Transverse colon (tissue), 4 donors: ENCODE data around the gene MCAT. TPM values are rescaled to one million over a fixed set of nuclear protein-coding genes. Genes with fewer than 3 reads are reported as not detected.

Experiments used
- DNase-seq: peaks from one replicate; pipeline ENCODE4 v3.0.0-alpha.2; 2019
- H3K27ac ChIP-seq, 4 donors: fragments of 200-600 bp; sonication (generic); 2 replicates each; pipeline ENCODE4 v1.5.1; 2016 to 2018; ENCODE audit warnings: inconsistent platforms in 4 of 4
- H3K27me3 ChIP-seq: fragments of 200-600 bp; sonication (generic); 2 replicates; pipeline ENCODE4 v1.5.1; 2017; ENCODE audit warnings: inconsistent platforms
- H3K36me3 ChIP-seq, 4 donors: fragments of 200-600 bp; sonication (generic); 2 replicates each; pipeline ENCODE4 v1.5.1; 2017 to 2019; ENCODE audit warnings: inconsistent platforms in 4 of 4
- H3K4me1 ChIP-seq, 4 donors: fragments of 200-600 bp; sonication (generic); 2 replicates each; pipeline ENCODE4 v1.5.1; 2017 to 2020; ENCODE audit warnings: inconsistent platforms in 4 of 4
- H3K4me3 ChIP-seq, 4 donors: fragments of 200-600 bp; sonication (generic); 1 replicate in 1 of 4; 2 replicates in 3 of 4; pipeline versions ENCODE4 v1.5.1 to v1.6.1; 2017 to 2019; ENCODE audit warnings: inconsistent platforms in 4 of 4
- H3K9me3 ChIP-seq, 2 donors: fragments of 200-600 bp; sonication (generic); 2 replicates each; pipeline ENCODE4 v1.5.1; 2017 to 2019; ENCODE audit warnings: inconsistent platforms in 2 of 2
- EP300 ChIP-seq: sonication (generic); formaldehyde crosslinking; IDR thresholded peaks from one replicate; pipeline ENCODE4 v1.6.1; 2017; ENCODE audit warnings: antibody characterized with exemption, low read depth
- POLR2A ChIP-seq: fragments of 450-650 bp; IDR thresholded peaks from one replicate; pipeline ENCODE4 v1.6.1; 2016; ENCODE audit warnings: antibody characterized with exemption, mild to moderate bottlenecking, moderate library complexity
- POLR2AphosphoS5 ChIP-seq, 3 donors: sonication (generic); formaldehyde crosslinking; IDR thresholded peaks; one replicate each; pipeline ENCODE4 v1.6.1; 2016; ENCODE audit warnings: antibody characterized with exemption in 3 of 3
- WGBS, 2 donors: methylation state at CpG; one replicate each; pipeline ENCODE4 v1.1.5; 2018; ENCODE audit warnings: low coverage in 1 of 2; 5-methylcytosine and 5-hydroxymethylcytosine counted together
- in situ Hi-C, 4 donors: fragments of 200-750 bp; cut with MboI; loops; one replicate each; pipeline versions ENCODE4 v1.15.0 to v1.15.1; 2017; ENCODE audit warnings: low sequenced_read_pairs in 3 of 4, low pct_ligation_motif_present in 1 of 4, low pct_unique_long_range_greater_than_20kb in 1 of 4
- intact Hi-C: fragments of 100-400 bp; cut with DNase I; formaldehyde crosslinking; loops from one replicate; pipeline ENCODE4 v1.15.1; 2023; ENCODE audit warnings: low total_unique reads
- total RNA-seq, 4 donors: library from RNA; depleted of rRNA; stranded (reverse); fragments of >200 nt; gene quantifications; one replicate each; pipeline ENCODE4 v1.1.0, GENCODE V29; 2016
- TF ChIP-seq, protein P1 (sequence below), 5 experiments: fragments of 200-600 bp in 3 of 5; fragments of 450-650 bp in 2 of 5; sonication (generic) in 3 of 5; IDR thresholded peaks; 1 replicate in 2 of 5; 2 replicates in 3 of 5; pipeline ENCODE4 v1.5.1; 2016 to 2017; ENCODE audit warnings: antibody characterized with exemption in 5 of 5, inconsistent platforms in 3 of 5, mild to moderate bottlenecking in 2 of 5, moderate library complexity in 1 of 5

MCAT gene
- total RNA-seq, 4 donors from 2014 or later, result 20.9 to 24.3 (median 22.5) TPM

GRCh38 chr22:43128116-43128515, 15.1 kb downstream of the MCAT start:
- peaks cover 0 to 4% (median 0%) of the 10 kb centered on the region in 4 donors for H3K36me3 ChIP-seq
- TF ChIP-seq, protein P1, sequence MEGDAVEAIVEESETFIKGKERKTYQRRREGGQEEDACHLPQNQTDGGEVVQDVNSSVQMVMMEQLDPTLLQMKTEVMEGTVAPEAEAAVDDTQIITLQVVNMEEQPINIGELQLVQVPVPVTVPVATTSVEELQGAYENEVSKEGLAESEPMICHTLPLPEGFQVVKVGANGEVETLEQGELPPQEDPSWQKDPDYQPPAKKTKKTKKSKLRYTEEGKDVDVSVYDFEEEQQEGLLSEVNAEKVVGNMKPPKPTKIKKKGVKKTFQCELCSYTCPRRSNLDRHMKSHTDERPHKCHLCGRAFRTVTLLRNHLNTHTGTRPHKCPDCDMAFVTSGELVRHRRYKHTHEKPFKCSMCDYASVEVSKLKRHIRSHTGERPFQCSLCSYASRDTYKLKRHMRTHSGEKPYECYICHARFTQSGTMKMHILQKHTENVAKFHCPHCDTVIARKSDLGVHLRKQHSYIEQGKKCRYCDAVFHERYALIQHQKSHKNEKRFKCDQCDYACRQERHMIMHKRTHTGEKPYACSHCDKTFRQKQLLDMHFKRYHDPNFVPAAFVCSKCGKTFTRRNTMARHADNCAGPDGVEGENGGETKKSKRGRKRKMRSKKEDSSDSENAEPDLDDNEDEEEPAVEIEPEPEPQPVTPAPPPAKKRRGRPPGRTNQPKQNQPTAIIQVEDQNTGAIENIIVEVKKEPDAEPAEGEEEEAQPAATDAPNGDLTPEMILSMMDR (IDR thresholded peaks at IDR 0.05), result peak in 2 of 5 experiments; percentile 24 to 27
- no peak for TF ChIP-seq POLR2A
- H3K4me1 ChIP-seq, result peaks cover 7 to 62% (median 47%) of the 10 kb centered on the region in 4 donors
- intact Hi-C loops (no loop called here), in situ Hi-C loops (no loop called here)
- 39% methylated on average over 12 of the region's 13 CpGs; no CpG with 5 or more reads in 1 of the 2 donors for WGBS, 2 donors
- peak; percentile 30 for DNase-seq
- peak overlapping the region in 3 of 4 donors; percentile 6 to 31 (median 14) for H3K4me3 ChIP-seq
- peak overlapping the region; percentile 76 to 84 (median 84) for H3K27ac ChIP-seq
- H3K27me3 ChIP-seq, result no peaks in the 10 kb centered on the region
- H3K9me3 ChIP-seq, result no peaks in the 10 kb centered on the region

DNA sequence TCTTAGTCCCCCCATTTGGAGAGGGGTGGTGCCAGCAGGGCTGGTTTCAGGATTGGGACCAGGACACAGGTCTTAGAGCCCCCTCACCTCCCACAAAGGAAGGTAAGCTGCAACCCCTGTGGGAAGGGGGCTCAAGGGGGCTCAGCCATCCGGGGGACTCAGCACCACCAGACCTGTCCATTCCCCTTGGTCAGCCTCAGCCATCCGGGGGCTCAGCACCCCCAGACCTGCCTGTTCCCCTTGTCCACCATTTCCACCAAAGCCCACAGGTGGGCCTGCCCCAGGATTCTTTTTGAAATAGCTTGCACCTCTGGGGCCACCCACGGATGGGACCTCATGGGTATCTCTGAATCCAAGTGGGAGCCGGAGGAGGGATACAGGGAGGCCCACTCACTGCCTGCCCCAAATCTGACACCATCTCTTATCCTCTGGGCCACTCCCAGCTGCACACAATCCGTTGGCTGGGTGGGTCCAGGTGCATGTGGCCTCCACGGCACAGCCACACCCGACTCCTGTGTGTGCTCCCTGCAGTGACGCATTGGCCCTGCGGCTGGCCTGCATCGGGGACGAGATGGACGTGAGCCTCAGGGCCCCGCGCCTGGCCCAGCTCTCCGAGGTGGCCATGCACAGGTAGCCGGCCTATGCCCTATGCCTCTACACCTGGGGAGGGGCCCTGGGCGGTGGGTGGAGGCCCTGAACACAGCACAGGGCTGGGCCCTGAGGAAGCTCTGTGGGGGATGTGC, 15.9 kb downstream of the MCAT start:
- peaks cover 7 to 70% (median 50%) of the 10 kb centered on the region in 4 donors for H3K4me1 ChIP-seq
- no peaks in the 10 kb centered on the region for H3K27me3 ChIP-seq
- in situ Hi-C loops (no loop called here), intact Hi-C loops (no loop called here)
- peak; percentile 88 for DNase-seq
- H3K36me3 ChIP-seq, result no peaks in the 10 kb centered on the region
- WGBS, 2 donors, result 68% methylated on average over 17 of the region's 17 CpGs; no CpG with 5 or more reads in 1 of the 2 donors
- no peaks in the 10 kb centered on the region for H3K9me3 ChIP-seq
- peak; percentile 74 to 92 (median 91) for TF ChIP-seq POLR2AphosphoS5 (IDR thresholded peaks at IDR 0.05)
- peak; percentile 8 for TF ChIP-seq EP300
- TF ChIP-seq POLR2A, result peak; percentile 83
- TF ChIP-seq, protein P1 (IDR thresholded peaks at IDR 0.05), result no peak
- H3K4me3 ChIP-seq, result peak overlapping the region in 3 of 4 donors; percentile 6 to 31 (median 14)
- H3K27ac ChIP-seq, result peak overlapping the region; percentile 76 to 84 (median 84)

DNA sequence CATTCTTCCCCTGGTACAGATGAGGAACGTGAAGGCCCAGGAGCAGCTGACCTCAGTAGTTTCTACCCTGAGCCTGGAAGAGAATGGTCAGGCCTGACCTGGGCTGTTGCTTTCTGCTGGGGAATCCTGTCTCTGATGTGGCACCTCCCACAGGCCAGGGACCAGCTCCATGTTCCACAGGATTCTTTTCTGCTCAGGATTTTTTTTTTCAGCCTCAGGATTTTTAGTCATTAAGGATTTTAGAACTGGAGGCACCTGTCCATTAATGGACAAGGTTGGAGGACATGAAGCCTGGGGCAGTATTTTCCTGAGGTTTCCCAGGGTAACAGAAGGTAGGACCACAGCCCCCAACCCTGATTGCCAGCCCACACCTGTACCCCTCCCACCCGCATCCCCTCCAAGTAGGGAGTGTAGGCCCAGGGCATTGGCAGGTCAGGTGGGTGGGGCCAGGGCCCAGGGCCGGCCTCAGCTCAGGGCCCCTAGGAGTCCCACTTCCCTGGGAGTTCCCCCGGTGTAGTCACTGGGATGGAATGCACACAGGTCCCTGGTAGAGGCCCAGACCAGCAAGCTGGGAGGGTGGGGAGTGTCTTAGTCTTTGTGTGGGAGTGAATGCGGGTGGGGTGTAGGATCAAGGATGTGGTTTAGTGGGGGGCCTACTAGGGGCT, 16.6 kb downstream of the MCAT start:
- 42% methylated on average over 5 of the region's 5 CpGs; no CpG with 5 or more reads in 1 of the 2 donors for WGBS, 2 donors
- H3K4me1 ChIP-seq, result peaks cover 7 to 75% (median 56%) of the 10 kb centered on the region in 4 donors
- intact Hi-C loops (no loop called here), in situ Hi-C loops (no loop called here)
- no peaks in the 10 kb centered on the region for H3K36me3 ChIP-seq
- peak overlapping the region; percentile 76 to 84 (median 84) for H3K27ac ChIP-seq
- TF ChIP-seq, protein P1 (IDR thresholded peaks at IDR 0.05), result no peak
- no peak for TF ChIP-seq POLR2A
- peak; percentile 72 for DNase-seq
- H3K9me3 ChIP-seq, result no peaks in the 10 kb centered on the region
- H3K27me3 ChIP-seq, result no peaks in the 10 kb centered on the region
- no peak overlapping the region for H3K4me3 ChIP-seq

DNA sequence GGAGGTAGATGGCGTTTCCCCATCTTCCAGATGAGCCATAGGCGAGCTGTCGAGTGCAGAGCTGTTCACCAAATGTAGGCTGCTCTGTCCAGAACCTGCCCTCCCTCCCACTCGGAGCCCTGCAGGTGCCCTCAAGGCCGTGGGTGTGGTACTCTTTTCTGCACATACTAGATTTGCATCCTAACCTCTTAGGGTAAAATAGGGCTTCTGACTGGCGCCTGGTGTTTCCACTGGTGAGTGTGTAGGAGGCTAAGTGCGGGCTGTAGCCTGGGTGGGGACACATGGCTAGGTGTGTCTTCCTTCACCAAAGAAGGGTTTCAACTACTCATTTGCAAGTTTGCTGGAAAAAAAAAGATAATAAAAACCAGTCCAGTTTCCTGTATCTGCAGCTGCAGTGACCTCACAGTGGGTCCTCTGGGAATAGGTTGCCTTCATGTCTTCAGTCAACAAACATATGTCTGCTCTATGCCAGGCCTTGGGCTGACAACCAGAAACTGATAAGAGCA, 24.2 kb downstream of the MCAT start:
- peak; percentile 63 for DNase-seq
- 26% methylated on average over 7 of the region's 7 CpGs; no CpG with 5 or more reads in 1 of the 2 donors for WGBS, 2 donors
- TF ChIP-seq, protein P1 (IDR thresholded peaks at IDR 0.05), result no peak
- TF ChIP-seq POLR2AphosphoS5 (IDR thresholded peaks at IDR 0.05) (no peak), POLR2A (no peak), EP300 (no peak)
- Histone ChIP-seq H3K36me3 (no peaks in the 10 kb centered on the region), H3K9me3 (no peaks in the 10 kb centered on the region), H3K4me1 (peaks cover 29 to 72% (median 50%) of the 10 kb centered on the region in 4 donors), H3K27ac (peak overlapping the region; percentile 14 to 74 (median 64)), H3K27me3 (peaks cover 2% of the 10 kb centered on the region), H3K4me3 (no peak overlapping the region)
- intact Hi-C loops, result no loop called here
- in situ Hi-C loops, result no loop called here
